ENCODE results near the gene RAE1.

RAE1 gene

GRCh38 chr20:57351042-57351783, at the start of gene RAE1:
RAE1 (plus strand) TSS chr20:57351255; CDS start chr20:57354039, 2,784 bp downstream.
- FAIRE-seq (peak; percentile 98), DNase-seq (ENCODE audit: insufficient read length, low spot score) (peak; percentile 100)

- FAIRE-seq (peak; percentile 74), DNase-seq (ENCODE audit: insufficient read length, low spot score) (no peak)
Observed at GRCh38 chr20:57306747-57307146, 44.3 kb upstream of the RAE1 start.

GRCh38 chr20:57308451-57309271, 42.4 kb upstream of the RAE1 start:
- FAIRE-seq (peak; percentile 83), DNase-seq (ENCODE audit: insufficient read length, low spot score) (no peak)

GRCh38 chr20:57309544-57310115, 41.4 kb upstream of the RAE1 start:
- FAIRE-seq (no peak), DNase-seq (ENCODE audit: insufficient read length, low spot score) (no peak)

- FAIRE-seq: no peak
- DNase-seq (ENCODE audit: insufficient read length, low spot score): no peak
Observed at GRCh38 chr20:57310821-57311514, 40.1 kb upstream of the RAE1 start.

- FAIRE-seq: peak; percentile 95
- no peak for DNase-seq (ENCODE audit: insufficient read length, low spot score)
Observed at GRCh38 chr20:57312138-57312537, 38.9 kb upstream of the RAE1 start.

- DNase-seq (ENCODE audit: insufficient read length, low spot score): no peak
- FAIRE-seq: peak; percentile 94
Observed at GRCh38 chr20:57313230-57313629, 37.8 kb upstream of the RAE1 start.

GRCh38 chr20:57313951-57314350, 37.1 kb upstream of the RAE1 start:
- peak; percentile 20 for FAIRE-seq

GRCh38 chr20:57315083-57315975, 35.7 kb upstream of the RAE1 start:
- no peak for DNase-seq (ENCODE audit: insufficient read length, low spot score)
- peak; percentile 94 for FAIRE-seq

More at GRCh38 chr20:57313951-57314350, 37.1 kb upstream of the RAE1 start:
- no peak for DNase-seq (ENCODE audit: insufficient read length, low spot score)

GRCh38 chr20:57315976-57316480, 35.0 kb upstream of the RAE1 start:
- FAIRE-seq (no peak), DNase-seq (ENCODE audit: insufficient read length, low spot score) (no peak)

- DNase-seq (ENCODE audit: insufficient read length, low spot score) (no peak), FAIRE-seq (peak; percentile 76)
Observed at GRCh38 chr20:57316795-57317201, 34.3 kb upstream of the RAE1 start.

- DNase-seq (ENCODE audit: insufficient read length, low spot score): no peak
- no peak for FAIRE-seq
Observed at GRCh38 chr20:57317316-57317788, 33.7 kb upstream of the RAE1 start.

GRCh38 chr20:57317789-57318371, 33.2 kb upstream of the RAE1 start:
- FAIRE-seq: peak; percentile 89

GRCh38 chr20:57319584-57319983, 31.5 kb upstream of the RAE1 start:
- DNase-seq (ENCODE audit: insufficient read length, low spot score) (no peak), FAIRE-seq (peak; percentile 96)

More at GRCh38 chr20:57317789-57318371, 33.2 kb upstream of the RAE1 start:
- DNase-seq (ENCODE audit: insufficient read length, low spot score): no peak

GRCh38 chr20:57320358-57320757, 30.7 kb upstream of the RAE1 start:
- FAIRE-seq: no peak
- no peak for DNase-seq (ENCODE audit: insufficient read length, low spot score)

- no peak for DNase-seq (ENCODE audit: insufficient read length, low spot score)
- peak; percentile 93 for FAIRE-seq
Observed at GRCh38 chr20:57321142-57321541, 29.9 kb upstream of the RAE1 start.

- FAIRE-seq (peak; percentile 44), DNase-seq (ENCODE audit: insufficient read length, low spot score) (no peak)
Observed at GRCh38 chr20:57322476-57322875, 28.6 kb upstream of the RAE1 start.

- DNase-seq (ENCODE audit: insufficient read length, low spot score) (no peak), FAIRE-seq (peak; percentile 88)
Observed at GRCh38 chr20:57323034-57323433, 28.0 kb upstream of the RAE1 start.

Data from HTR-8/SVneo (cell line).